Left hindlimb (tissue), 1 donor: ENCODE data around the gene CADPS.

Source experiments
- DNase-seq: peaks from one replicate; pipeline ENCODE4 v3.0.0-alpha.2; 2018

The CADPS gene

DNA sequence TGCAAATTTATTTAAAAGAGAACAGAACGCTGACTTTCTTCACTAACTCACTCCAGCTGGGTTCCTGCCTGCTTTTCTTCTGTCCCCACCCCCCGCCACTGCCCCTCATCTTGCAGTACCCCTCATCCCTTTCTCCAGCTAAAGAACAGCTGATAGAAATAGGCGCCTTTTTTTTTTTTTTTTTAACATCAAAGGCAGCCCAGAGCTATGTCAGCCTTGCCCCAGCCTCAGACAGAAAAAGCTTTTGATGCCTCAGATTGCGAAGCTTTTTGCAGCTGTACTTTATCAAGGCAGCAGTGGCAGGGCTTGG, 1.8 kb downstream of the CADPS start:
- no peak for DNase-seq

DNA sequence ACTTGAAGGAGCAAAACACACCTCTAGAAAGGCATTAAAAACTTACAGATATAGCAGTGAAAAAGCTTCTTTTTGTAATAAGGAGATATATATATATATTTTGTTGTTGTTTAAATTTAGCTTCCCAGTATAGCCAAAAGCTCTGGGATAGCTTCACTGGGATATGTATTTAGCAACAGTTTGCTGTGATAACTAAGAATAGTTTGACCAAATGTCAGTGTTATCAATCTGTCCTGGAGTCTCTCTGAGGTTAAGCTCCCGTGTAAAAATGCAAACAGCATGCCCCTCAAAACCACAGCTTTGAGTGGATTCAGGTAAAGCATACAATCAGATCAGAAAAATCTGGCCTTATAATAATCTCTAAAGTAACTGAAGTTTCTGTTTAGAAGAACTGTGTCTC, 2.9 kb downstream of the CADPS start:
- DNase-seq, result no peak

DNA sequence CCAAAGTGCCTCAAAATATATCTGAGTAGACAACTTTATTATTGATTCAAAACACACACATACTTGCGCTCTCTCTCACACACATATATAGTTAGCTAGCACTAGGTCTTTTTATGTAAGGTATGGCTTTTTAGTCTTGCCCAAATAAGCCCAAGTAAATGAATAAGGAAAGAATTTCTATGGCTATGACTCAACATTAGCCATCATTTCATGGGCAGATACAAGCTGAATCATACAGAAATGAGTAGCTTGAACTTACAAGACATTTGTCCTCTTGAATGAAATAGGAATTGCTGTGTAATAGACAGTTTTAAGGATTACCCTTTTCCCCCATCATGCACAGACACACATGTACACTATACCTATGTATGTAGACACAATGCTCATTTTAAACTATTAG, 4.9 kb downstream of the CADPS start:
- DNase-seq, result no peak

DNA sequence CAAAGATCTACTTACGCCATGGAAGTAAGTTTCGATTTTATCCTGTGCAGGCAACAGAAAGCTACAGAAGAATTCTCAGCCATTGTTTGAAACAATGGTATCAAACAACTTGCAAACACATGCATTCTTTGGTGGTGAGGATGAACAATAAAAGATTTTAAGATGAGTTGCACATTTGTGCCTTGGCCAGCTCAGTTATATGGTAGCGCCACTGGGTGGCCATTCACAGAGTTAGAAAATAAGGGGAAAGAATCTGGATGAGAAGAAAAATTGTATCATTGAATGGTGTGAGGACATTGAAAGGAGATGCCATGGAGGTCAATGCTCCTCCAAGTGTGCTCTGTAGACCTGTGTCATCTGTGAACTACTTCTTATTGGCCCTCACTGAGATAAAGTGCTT, 11.6 kb downstream of the CADPS start:
- no peak for DNase-seq

DNA sequence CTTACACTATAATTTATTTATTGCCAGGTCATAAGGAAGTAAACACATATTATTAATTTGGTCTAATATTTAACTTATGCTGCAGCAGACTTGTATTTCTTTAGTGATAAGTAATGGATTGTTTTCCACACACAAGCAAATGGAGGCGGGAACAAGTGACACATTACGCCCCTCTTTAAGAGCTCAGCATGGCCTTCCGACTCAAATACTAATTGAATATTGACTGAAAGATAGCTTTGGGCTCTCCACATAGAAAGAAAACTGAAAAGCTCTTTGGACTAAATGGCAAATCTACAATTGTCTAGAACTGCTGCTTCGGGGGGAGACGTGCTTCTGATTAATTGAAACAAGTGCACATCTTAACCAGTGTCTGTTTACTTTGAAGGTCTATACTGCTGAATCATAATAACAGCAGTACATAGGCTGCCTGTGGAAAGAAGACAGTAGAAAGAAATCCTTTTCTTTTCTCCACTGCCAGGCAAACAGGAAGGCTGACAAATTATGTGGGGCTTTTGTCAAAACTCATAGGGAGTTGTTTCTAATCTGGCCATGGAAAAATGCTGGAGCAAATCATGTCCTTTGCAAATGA, 15.9 kb downstream of the CADPS start:
- no peak for DNase-seq

DNA sequence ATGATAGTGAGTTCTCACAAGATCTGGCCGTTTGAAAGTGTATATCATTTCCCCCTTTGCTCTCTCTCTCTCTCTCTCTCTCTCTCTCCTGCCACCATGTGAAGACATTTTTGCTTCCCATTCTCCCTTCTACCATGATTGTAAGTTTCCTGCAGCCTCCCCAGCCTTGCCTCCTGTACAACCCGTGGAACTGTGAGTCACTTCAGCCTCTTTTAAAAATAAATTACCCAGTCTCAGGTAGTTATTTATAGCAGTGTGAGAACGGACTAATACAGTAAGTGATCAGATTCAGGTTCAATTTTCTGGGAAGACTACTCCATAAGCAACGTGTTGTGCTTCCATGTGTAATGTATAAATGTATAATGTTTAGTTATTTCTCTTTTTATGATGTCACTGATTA, 29.2 kb downstream of the CADPS start:
- no peak for DNase-seq

GRCh38 chr3:62843508-62843907, 31.7 kb downstream of the CADPS start:
- DNase-seq, result no peak

DNA sequence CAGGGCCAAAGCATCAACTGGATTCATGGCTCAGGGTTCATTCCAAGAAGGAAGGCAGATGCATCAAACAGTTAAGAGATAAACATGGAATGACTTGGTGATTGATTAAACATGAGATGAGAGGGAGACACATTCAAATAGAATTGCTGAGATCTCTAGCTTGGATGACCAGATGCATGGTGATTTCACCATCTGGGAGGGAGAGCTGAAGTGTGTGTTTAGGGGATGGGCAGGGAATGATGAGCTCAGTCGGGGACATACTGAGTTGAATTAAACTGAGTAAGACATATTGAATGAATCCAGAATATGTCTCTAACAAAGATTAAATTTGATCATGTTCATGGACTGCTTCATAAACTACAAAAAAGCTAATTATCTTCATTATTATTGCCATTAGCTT, 35.5 kb downstream of the CADPS start:
- DNase-seq, result no peak

DNA sequence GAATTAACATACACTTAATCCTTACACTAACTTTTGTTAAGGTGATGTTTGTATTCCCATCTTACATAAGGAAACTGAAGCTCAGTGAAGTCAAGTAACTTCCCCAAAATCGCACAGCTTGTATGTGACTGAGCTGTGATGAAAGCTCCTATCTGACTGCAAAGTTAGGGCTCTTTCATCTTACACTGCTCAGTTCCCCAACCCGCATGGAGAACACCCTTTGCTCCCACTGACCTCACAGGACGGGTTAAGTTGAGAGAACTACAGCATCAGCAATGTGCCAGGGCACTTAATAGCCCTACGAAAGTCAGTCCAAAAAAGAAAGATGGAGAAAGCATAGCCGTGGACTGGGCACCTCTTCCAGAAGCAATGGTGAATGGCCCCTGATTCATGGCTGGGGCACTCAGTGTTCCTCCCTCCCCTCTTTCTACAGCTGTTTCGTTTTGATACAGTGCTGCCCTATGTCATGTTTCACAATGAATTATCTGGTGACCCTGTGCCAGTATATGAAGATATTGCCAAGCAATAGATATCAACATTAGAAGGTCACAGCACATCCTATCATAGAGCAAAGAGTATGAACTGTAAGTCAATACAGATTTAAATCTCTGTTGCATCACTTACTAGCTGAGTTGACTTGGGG, 38.0 kb downstream of the CADPS start:
- no peak for DNase-seq

DNA sequence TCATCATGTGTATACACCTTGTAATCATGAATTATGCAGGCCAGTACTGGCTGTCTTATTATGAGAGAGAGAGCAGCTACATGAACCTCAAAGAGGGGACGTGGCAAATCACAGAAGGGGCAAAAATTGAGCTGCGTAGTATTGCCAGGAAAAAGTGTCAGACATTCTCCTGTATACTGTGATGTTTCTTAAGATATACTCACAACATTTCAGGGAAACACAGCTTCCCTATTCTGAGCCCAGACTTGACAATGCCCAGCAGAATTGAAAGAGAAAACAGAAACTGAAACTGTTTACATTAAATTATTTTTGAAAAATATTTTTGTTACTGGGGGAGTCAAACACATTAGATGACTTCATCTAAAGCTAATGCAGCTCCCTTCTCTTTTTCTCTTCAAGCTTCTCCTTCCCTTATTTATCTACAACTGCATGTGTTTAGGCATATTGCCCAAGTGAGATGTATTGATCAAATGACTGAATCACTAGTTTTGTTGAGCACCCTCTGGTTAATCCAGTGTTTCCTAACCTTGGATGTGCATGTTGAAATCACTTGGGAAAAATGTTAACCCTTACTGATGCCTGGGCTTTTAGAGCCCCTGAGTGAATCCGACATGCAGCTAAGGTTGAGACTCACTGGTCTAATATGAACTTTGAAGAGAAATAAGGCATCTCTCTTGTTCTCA, 39.5 kb downstream of the CADPS start:
- DNase-seq, result no peak

- DNase-seq, result no peak
These were observed 41.7 kb downstream of the CADPS start for GRCh38 chr3:62833538-62833937.

- no peak for DNase-seq
These were observed 42.7 kb downstream of the CADPS start for GRCh38 chr3:62832553-62832952.

DNA sequence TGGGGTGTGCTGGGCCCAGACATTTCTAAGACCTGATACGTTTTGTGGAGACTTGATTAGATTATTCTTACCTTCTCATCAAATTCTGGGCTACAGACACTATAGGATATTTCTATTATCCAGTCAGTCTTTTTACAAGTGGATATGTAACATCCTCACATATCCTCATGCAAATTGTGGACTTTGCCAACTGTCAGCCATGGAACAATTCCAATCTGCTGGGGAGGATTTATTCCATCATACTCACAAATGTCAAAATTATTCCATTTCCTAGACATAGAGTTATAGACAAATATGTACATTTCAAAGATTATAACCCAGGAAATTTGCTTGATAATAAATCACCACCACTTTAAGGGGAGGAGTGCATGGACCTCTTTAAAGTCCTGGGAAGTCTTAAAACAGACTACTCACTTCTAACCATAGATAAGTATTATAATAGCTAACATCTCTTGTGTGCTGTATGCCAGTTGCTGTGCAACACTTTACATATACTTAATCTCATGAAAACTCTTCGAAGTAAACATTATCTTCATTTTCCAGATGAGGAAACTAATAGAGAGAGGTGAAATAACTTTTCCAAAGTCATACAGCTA, 44.4 kb downstream of the CADPS start:
- no peak for DNase-seq

DNA sequence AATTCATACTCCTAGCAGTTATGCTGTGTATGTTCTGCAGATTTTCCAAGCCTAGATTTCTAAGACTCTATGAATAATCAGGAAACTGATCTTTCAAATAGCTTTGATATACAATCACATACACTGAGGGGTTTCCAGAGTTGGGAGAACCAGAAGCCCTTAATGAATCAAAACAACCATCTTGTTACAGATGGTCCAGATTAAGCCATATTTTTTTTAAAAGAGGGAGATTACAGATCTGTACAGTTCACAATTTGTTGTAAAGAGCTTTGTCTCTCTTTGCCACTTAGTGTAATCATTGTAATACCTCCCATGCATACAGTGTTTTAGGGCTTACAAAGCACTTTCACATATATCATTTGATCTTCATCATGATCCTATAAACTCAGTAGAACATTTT, 47.7 kb downstream of the CADPS start:
- DNase-seq, result no peak

DNA sequence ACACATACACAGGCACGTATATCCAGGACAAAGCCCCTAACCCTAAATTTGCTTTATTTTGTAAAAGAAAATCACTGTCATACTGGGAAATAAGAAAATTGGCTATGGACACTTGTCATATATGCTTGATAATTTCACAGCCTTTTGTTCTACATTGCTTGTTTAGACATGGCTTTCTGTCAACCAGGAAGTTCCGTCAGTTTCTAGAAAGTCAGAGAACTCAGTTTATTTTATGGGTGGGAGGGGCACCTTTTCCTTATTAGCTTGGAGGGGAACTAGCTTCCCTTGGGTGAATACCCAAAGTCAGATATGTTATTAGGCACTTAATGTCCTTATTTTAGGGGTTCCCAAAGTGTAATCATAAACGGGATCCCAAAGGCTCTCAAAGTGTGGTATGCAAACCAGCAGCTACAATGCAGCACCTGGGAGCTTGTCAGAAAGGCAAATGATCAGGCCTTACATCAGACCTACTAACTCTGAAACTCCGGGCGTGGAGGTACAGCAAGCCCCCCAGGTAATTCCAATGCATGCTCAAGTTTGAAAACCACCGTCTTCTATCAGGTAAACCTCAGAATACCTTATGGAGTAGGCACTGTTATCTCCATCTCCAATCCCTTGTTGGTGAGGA, 50.1 kb downstream of the CADPS start:
- no peak for DNase-seq

GRCh38 chr3:62823461-62824050, 51.7 kb downstream of the CADPS start:
- no peak for DNase-seq

DNA sequence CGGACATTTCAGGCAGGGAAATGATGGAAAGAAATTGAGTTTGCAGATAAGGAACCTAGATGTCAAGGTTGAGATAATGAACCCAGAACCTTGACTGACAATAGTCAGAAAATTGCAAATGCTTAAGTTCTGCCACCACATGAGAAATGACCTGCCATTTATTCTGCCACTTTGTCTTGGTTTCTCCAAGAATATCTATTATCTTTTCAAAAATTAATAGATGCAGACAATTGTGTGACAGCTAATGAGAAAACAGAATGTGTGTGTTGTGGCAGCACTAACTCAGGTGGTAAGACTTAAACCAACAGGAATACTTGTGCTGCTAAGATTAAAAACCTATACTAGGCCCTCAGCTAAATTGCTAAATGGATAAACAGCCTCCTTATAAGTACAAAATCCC, 52.3 kb downstream of the CADPS start:
- DNase-seq, result no peak

DNA sequence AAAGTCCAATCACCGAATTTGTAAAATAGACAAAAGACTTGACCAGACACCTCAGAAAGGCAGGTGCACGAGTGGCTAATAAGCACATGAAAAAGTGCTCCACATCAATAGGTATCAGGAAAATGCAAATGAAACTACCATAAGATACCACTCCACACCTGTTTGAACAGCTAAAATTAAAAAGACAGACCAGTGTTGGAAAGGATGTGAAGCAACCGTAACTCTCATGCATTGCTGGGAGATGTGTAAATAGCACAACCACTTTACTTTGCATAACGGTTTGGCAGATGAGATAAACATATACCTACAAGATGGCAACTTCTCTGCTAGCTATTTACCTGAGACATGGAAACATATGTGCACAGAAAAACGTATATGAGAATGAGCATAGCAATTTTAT, 56.9 kb downstream of the CADPS start:
- no peak for DNase-seq

DNA sequence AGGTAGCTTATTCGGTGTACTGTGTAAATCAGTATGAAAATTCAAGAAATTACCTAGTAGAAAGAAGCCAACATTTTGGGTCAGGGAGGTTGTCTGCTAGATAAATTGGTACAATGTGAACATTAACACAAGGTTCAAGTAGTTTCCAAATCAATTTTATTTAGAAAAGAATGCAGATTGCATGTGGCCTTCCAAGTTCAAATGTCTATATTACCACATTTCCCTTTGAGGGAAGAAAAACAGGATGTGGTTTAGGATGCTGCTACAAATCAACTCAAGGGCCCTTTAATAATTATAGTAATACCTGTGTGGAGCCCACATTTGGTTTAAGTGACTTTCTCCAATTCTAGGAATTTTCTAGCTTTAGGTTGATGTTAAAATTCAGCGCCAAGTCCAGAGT, 57.5 kb downstream of the CADPS start:
- no peak for DNase-seq

DNA sequence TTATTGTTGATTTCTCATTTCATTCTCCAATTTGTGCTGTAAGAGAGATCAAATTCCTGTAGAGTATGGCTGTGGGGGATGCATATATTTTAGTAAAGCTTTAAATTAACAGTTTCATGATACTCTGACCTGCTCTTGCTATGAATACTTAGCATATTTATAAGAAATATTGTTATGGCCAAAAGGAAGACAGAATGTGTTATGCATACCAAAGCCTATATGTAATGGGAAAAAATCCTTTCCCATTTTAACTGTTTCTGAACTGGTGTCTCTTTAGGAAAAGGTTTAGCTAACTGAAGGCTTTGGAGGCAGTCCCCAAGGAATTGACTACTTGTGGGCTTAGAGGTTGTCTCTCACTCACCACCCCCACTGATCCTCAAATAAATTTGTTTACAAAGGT, 59.2 kb downstream of the CADPS start:
- DNase-seq, result no peak

DNA sequence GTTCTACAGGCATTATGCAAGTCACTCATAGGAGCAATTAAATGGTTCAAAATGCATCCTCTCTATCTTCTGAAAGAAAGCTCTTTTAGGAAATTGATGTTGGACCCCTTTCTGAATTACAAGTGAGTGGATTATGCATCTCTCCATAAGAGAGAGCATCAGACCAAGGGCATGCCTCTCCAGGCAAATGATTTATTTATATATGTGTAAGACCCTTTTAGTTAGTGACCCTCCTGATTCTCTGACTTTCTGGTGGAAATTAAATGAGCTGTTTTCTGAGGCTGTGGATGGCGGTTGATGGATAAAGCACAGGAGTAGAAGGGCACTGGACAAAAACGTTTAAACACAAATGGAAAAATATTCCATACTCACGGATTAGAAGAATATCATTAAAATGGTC, 62.6 kb downstream of the CADPS start:
- no peak for DNase-seq

DNA sequence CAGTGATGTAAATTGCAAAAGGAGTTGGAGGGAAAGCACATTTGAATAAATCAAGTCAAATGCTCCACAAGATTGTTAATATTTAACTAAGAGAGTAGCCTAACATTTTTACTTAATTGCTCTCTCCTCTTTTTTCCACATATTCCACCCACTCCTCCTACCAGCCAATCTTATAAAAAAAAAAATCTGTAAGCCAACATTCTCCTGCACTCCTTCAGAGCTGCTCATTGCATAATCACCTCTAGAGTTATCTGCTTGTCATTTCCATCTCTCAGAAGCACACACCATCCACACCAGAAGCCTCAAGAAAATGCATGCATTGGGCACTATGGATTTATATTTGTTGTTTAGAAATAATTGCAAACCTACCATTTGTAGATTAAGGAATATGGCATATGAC, 64.1 kb downstream of the CADPS start:
- no peak for DNase-seq

DNA sequence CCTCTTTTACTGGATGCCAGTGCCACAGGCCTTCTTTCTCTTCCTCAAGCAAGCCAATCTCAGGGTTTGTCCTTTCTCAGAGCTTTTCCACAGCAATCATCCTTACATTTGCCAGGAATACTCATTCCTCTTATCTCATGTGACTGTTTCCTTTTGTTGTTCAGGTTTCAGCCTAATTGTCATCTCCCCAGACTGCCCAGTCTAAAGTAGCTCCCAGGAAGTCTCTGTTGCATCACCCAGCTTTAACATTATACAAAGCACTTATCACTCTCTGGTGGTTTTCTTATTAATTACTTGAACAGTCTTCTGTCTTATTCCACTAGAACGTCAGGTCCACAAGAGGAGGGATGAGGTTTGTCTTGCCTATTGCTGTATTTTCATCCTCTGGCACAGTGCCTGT, 65.8 kb downstream of the CADPS start:
- DNase-seq, result no peak
